IPS DF 19.7 (cell line): ENCODE results near the gene ZDHHC8.

Source experiments
- DNase-seq: peaks from one replicate; pipeline ENCODE4 v3.0.0-alpha.2; 2013; ENCODE audit warnings: low read depth, low spot score

ZDHHC8 gene

GRCh38 chr22:20113551-20114310 lies 17.9 kb upstream of the ZDHHC8 start:
- no peak for DNase-seq

- DNase-seq: no peak
These were observed 16.8 kb upstream of the ZDHHC8 start for GRCh38 chr22:20114506-20115475.

GRCh38 chr22:20115691-20116375 lies 15.8 kb upstream of the ZDHHC8 start, which contains the start of gene RANBP1:
TSS of gene RANBP1 (plus strand) at chr22:20116104. CDS start at chr22:20116185, 81 bp downstream.
- DNase-seq: no peak

GRCh38 chr22:20116376-20116950 lies 15.1 kb upstream of the ZDHHC8 start:
- DNase-seq: no peak

- DNase-seq: peak; percentile 88
These were observed 14.5 kb upstream of the ZDHHC8 start, which contains the start of gene TRMT2A for GRCh38 chr22:20116951-20117632. TSS of gene TRMT2A (minus strand) at chr22:20117226. CDS start at chr22:20116906, 320 bp downstream.

GRCh38 chr22:20117633-20118299 lies 13.8 kb upstream of the ZDHHC8 start:
- DNase-seq: no peak

GRCh38 chr22:20118300-20119020 lies 13.1 kb upstream of the ZDHHC8 start:
- no peak for DNase-seq

- no peak for DNase-seq
These were observed 9.7 kb upstream of the ZDHHC8 start for GRCh38 chr22:20121856-20122415.

- DNase-seq: no peak
These were observed 8.1 kb upstream of the ZDHHC8 start for GRCh38 chr22:20123366-20124082.

- DNase-seq: no peak
These were observed 7.4 kb upstream of the ZDHHC8 start for GRCh38 chr22:20124083-20124787.

- no peak for DNase-seq
These were observed 6.1 kb upstream of the ZDHHC8 start for GRCh38 chr22:20125201-20126174.

GRCh38 chr22:20126284-20127029 lies 5.1 kb upstream of the ZDHHC8 start:
- DNase-seq: no peak

GRCh38 chr22:20127318-20127868 lies 4.2 kb upstream of the ZDHHC8 start:
- no peak for DNase-seq

GRCh38 chr22:20127869-20128618 lies 3.6 kb upstream of the ZDHHC8 start:
- DNase-seq: no peak

- DNase-seq: no peak
These were observed 3.0 kb upstream of the ZDHHC8 start for GRCh38 chr22:20128619-20128901.
